Upper lobe of left lung (tissue), 4 donors: Measurements from ENCODE around the gene MAP1A.

ENCODE experiments used
- EP300 ChIP-seq, 4 donors: sonication (generic); formaldehyde crosslinking; IDR thresholded peaks; one replicate each; pipeline ENCODE4 v1.5.1; 2017; ENCODE audit warnings: antibody characterized with exemption in 4 of 4, control low read depth in 2 of 4
- POLR2A ChIP-seq, 4 donors: fragments of 450-650 bp; IDR thresholded peaks; one replicate each; pipeline ENCODE4 v1.5.1; 2016 to 2017; ENCODE audit warnings: antibody characterized with exemption in 4 of 4, mild to moderate bottlenecking in 2 of 4
- POLR2AphosphoS5 ChIP-seq, 2 donors: sonication (generic); formaldehyde crosslinking; IDR thresholded peaks; one replicate each; pipeline ENCODE4 v1.5.1; 2017; ENCODE audit warnings: antibody characterized with exemption in 2 of 2
- TF ChIP-seq, protein P1 (sequence below), 6 experiments: fragments of 450-650 bp in 4 of 6; fragments of 200-600 bp in 2 of 6; sonication (generic) in 2 of 6; IDR thresholded peaks; one replicate each; pipeline ENCODE4 v1.5.1; 2016 to 2019; ENCODE audit warnings: antibody characterized with exemption in 6 of 6

DNA sequence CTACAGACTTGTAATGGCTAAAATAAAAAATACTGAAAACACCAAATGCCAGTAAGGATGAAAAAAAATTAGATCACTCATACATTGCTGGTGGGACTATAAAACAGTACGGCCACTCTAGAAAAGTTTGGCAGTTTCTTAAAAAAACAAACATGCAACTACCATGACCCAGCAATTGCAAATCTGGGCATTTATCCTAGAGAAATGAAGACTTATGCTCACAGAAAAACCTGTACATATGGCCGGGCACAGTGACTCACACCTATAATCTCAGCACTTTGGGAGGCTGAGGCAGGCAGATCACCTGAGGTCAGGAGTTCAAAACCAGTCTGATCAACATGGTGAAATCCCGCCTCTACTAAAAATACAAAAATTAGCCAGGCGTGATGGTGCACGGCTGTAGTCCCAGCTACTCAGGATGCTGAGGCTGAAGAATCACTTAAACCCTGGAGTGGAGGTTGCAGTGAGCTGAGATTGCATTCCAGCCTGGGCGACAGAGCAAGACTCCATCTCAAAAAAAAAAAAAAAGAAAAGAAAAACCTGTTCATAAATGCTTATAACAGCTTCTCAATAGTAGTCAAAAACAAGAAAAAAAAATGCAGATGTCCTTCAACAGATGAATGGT, 30.0 kb upstream of the MAP1A start:
- TF ChIP-seq POLR2A (IDR thresholded peaks at IDR 0.05) (no peak), POLR2AphosphoS5 (IDR thresholded peaks at IDR 0.05) (no peak), EP300 (IDR thresholded peaks at IDR 0.05) (no peak)
- TF ChIP-seq, protein P1, sequence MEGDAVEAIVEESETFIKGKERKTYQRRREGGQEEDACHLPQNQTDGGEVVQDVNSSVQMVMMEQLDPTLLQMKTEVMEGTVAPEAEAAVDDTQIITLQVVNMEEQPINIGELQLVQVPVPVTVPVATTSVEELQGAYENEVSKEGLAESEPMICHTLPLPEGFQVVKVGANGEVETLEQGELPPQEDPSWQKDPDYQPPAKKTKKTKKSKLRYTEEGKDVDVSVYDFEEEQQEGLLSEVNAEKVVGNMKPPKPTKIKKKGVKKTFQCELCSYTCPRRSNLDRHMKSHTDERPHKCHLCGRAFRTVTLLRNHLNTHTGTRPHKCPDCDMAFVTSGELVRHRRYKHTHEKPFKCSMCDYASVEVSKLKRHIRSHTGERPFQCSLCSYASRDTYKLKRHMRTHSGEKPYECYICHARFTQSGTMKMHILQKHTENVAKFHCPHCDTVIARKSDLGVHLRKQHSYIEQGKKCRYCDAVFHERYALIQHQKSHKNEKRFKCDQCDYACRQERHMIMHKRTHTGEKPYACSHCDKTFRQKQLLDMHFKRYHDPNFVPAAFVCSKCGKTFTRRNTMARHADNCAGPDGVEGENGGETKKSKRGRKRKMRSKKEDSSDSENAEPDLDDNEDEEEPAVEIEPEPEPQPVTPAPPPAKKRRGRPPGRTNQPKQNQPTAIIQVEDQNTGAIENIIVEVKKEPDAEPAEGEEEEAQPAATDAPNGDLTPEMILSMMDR (IDR thresholded peaks at IDR 0.05): no peak
